Neural cell (in vitro differentiated cells): ENCODE measurements around the gene KCTD18. TPM values are rescaled to one million over a fixed set of nuclear protein-coding genes. Genes with fewer than 3 reads are reported as not detected.

Experiments
- H2AFZ ChIP-seq: fragments of 200-600, 300-800 bp; sonication (generic), shearing (Covaris generic); 2 replicates; pipeline ENCODE4 v1.6.0; 2014; ENCODE audit warnings: low read depth, mild to moderate bottlenecking, antibody characterized with exemption, low read length, moderate library complexity
- H3F3A ChIP-seq: fragments of 200-600 bp; shearing (Covaris generic); 2 replicates; pipeline ENCODE4 v1.6.1; 2016; ENCODE audit warnings: mild to moderate bottlenecking, moderate library complexity, mixed read lengths, antibody characterized with exemption, low read length; ENCODE audit not compliant: insufficient read depth, poor library complexity, severe bottlenecking
- H3K27ac ChIP-seq: fragments of 200-600, 300-800 bp; sonication (generic), shearing (Covaris generic); 2 replicates; pipeline ENCODE4 v1.5.1; 2014; ENCODE audit warnings: mild to moderate bottlenecking, low read length, moderate library complexity
- H3K27me3 ChIP-seq: fragments of 300-800, 200-600 bp; sonication (generic), shearing (Covaris generic); 2 replicates; pipeline ENCODE4 v1.6.0; 2014; ENCODE audit warnings: mild to moderate bottlenecking, low read depth, low read length, moderate library complexity; ENCODE audit not compliant: insufficient read depth
- H3K36me3 ChIP-seq: fragments of 300-800, 200-600 bp; sonication (generic), shearing (Covaris generic); 2 replicates; pipeline ENCODE4 v1.5.1; 2014; ENCODE audit warnings: mild to moderate bottlenecking, antibody characterized with exemption, low read length, moderate library complexity; ENCODE audit not compliant: insufficient read depth
- H3K4me2 ChIP-seq: fragments of 300-800, 200-600 bp; sonication (generic), shearing (Covaris generic); 2 replicates; pipeline ENCODE4 v1.6.0; 2014; ENCODE audit warnings: mild to moderate bottlenecking, low read length
- H3K4me3 ChIP-seq: fragments of 300-800, 200-600 bp; sonication (generic), shearing (Covaris generic); 2 replicates; pipeline ENCODE4 v1.5.1; 2014; ENCODE audit warnings: mild to moderate bottlenecking, low read length, moderate library complexity
- H3K79me2 ChIP-seq: fragments of 200-600 bp; shearing (Covaris generic); replicated peaks from 2 replicates; pipeline ENCODE4 v1.6.0; 2014; ENCODE audit warnings: mild to moderate bottlenecking, low read length, moderate library complexity; ENCODE audit not compliant: insufficient read depth
- H3K9ac ChIP-seq: fragments of 300-800, 200-600 bp; sonication (generic), shearing (Covaris generic); 2 replicates; pipeline ENCODE4 v1.6.1; 2016; ENCODE audit warnings: mild to moderate bottlenecking, low read length, mixed read lengths
- H3K9me2 ChIP-seq: fragments of 200-600 bp; shearing (Covaris generic); 2 replicates; pipeline ENCODE4 v1.6.1; 2016; ENCODE audit warnings: mild to moderate bottlenecking, low read length, mixed read lengths; ENCODE audit not compliant: insufficient read depth
- H3K9me3 ChIP-seq: fragments of 200-600, 300-800 bp; sonication (generic), shearing (Covaris generic); 2 replicates; pipeline ENCODE4 v1.6.1; 2016; ENCODE audit warnings: mild to moderate bottlenecking, mixed run types, low read length, moderate library complexity, mixed read lengths
- H4K20me1 ChIP-seq: fragments of 200-600 bp; shearing (Covaris generic); 2 replicates; pipeline ENCODE4 v1.6.1; 2016; ENCODE audit warnings: mild to moderate bottlenecking, mixed run types; ENCODE audit not compliant: insufficient read depth
- EP300 ChIP-seq: fragments of 450-650 bp; conservative IDR thresholded peaks from 2 replicates; pipeline ENCODE4 v1.6.1; 2014; ENCODE audit warnings: antibody characterized with exemption, mild to moderate bottlenecking, moderate library complexity; ENCODE audit not compliant: poor library complexity, severe bottlenecking
- EZH2 ChIP-seq: fragments of 200-600, 300-800 bp; shearing (Covaris generic), sonication (generic); IDR thresholded peaks from 2 replicates; pipeline ENCODE4 v1.6.1; 2014; ENCODE audit warnings: antibody characterized with exemption, low read length, borderline replicate concordance, mild to moderate bottlenecking; ENCODE audit not compliant: insufficient read depth, poor library complexity, severe bottlenecking
- MXI1 ChIP-seq: fragments of 450-650 bp; conservative IDR thresholded peaks from 2 replicates; pipeline ENCODE4 v1.6.1; 2014; ENCODE audit warnings: antibody characterized with exemption, mild to moderate bottlenecking; ENCODE audit not compliant: poor library complexity, severe bottlenecking
- POLR2AphosphoS5 ChIP-seq: IDR thresholded peaks from 2 replicates; pipeline ENCODE4 v1.6.1; 2012
- RAD21 ChIP-seq: fragments of 450-650 bp; conservative IDR thresholded peaks from 2 replicates; pipeline ENCODE4 v1.6.1; 2014; ENCODE audit warnings: antibody characterized with exemption, mild to moderate bottlenecking, moderate library complexity
- SMC3 ChIP-seq: fragments of 450-650 bp; conservative IDR thresholded peaks from 2 replicates; pipeline ENCODE4 v1.6.1; 2014; ENCODE audit warnings: antibody characterized with exemption, mild to moderate bottlenecking, moderate library complexity; ENCODE audit not compliant: poor library complexity
- TAF1 ChIP-seq: IDR thresholded peaks from 2 replicates; pipeline ENCODE4 v1.6.1; 2012; ENCODE audit warnings: low read depth
- polyA plus RNA-seq: library from polyadenylated mRNA; depleted of rRNA; stranded (reverse); fragments of >200 nt; gene quantifications from 2 replicates; pipeline ENCODE4 v1.2.3, GENCODE V29; 2014
- TF ChIP-seq, protein P1 (sequence below): fragments of 450-650 bp; IDR thresholded peaks from 2 replicates; pipeline ENCODE4 v1.5.1; 2014; ENCODE audit warnings: antibody characterized with exemption, mild to moderate bottlenecking, moderate library complexity; ENCODE audit not compliant: poor library complexity, severe bottlenecking
- TF ChIP-seq, protein P2 (sequence below): IDR thresholded peaks from 2 replicates; pipeline ENCODE4 v1.6.1; 2012; ENCODE audit warnings: borderline replicate concordance

Gene KCTD18
- polyA plus RNA-seq, 1 donor from 2014 or later = 17.0 TPM

DNA sequence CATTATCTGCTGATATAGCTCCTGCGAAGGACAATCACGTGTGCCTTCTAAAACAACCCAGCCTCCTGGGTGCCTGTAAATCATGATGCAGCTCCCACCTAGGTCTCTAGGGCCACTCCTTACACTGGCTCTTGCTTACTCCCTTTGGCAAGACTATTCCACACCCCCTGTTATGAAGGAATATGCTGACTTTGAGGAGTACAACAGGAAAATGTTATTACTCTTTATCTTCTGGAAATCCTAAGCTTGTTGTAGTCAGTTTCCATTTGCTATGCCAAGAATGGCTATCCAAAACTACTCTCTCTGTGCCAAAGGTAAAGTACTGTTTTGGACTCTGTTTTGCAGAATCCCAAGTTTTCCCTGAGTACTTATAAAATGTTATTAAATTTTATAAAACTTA, 23.9 kb upstream of the KCTD18 start:
- Histone ChIP-seq H3K9ac (no peak overlapping the region), H3K27ac (no peak overlapping the region), H2AFZ (no peak overlapping the region), H3F3A (no peaks in the 10 kb centered on the region), H4K20me1 (no peaks in the 10 kb centered on the region), H3K79me2 (no peaks in the 10 kb centered on the region), H3K4me3 (no peak overlapping the region), H3K36me3 (no peaks in the 10 kb centered on the region), H3K9me2 (no peaks in the 10 kb centered on the region), H3K4me2 (no peak overlapping the region), H3K9me3 (no peaks in the 10 kb centered on the region), H3K27me3 (no peaks in the 10 kb centered on the region)
- TF ChIP-seq SMC3 = no peak
- TF ChIP-seq, protein P1, sequence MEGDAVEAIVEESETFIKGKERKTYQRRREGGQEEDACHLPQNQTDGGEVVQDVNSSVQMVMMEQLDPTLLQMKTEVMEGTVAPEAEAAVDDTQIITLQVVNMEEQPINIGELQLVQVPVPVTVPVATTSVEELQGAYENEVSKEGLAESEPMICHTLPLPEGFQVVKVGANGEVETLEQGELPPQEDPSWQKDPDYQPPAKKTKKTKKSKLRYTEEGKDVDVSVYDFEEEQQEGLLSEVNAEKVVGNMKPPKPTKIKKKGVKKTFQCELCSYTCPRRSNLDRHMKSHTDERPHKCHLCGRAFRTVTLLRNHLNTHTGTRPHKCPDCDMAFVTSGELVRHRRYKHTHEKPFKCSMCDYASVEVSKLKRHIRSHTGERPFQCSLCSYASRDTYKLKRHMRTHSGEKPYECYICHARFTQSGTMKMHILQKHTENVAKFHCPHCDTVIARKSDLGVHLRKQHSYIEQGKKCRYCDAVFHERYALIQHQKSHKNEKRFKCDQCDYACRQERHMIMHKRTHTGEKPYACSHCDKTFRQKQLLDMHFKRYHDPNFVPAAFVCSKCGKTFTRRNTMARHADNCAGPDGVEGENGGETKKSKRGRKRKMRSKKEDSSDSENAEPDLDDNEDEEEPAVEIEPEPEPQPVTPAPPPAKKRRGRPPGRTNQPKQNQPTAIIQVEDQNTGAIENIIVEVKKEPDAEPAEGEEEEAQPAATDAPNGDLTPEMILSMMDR = no peak
- no peak for TF ChIP-seq EP300
- no peak for TF ChIP-seq TAF1

DNA sequence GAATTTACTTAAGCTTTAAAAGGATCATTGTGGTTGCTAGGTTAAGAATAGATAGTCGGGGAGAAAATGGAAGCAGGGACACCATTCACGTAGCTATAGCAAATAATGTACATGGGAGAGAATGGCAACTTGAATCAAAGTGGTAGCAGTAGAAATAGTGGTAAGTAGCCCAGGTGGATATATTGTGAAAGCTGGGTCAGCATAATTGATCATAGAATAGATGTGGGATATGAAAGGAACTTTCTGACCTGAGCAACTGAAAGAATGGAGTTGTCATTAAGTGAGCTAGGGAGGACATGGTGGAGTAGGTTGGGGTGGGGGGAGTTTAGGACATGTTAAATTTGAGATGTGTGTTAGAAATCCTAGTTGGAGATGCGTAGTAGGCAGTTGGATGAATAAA, 18.4 kb upstream of the KCTD18 start:
- H3K79me2 ChIP-seq = peaks cover 7% of the 10 kb centered on the region
- no peak overlapping the region for H3K4me3 ChIP-seq
- TF ChIP-seq POLR2AphosphoS5 (no peak), TAF1 (no peak), RAD21 (no peak), EZH2 (no peak), EP300 (no peak), SMC3 (no peak), MXI1 (no peak)
- TF ChIP-seq, protein P2, sequence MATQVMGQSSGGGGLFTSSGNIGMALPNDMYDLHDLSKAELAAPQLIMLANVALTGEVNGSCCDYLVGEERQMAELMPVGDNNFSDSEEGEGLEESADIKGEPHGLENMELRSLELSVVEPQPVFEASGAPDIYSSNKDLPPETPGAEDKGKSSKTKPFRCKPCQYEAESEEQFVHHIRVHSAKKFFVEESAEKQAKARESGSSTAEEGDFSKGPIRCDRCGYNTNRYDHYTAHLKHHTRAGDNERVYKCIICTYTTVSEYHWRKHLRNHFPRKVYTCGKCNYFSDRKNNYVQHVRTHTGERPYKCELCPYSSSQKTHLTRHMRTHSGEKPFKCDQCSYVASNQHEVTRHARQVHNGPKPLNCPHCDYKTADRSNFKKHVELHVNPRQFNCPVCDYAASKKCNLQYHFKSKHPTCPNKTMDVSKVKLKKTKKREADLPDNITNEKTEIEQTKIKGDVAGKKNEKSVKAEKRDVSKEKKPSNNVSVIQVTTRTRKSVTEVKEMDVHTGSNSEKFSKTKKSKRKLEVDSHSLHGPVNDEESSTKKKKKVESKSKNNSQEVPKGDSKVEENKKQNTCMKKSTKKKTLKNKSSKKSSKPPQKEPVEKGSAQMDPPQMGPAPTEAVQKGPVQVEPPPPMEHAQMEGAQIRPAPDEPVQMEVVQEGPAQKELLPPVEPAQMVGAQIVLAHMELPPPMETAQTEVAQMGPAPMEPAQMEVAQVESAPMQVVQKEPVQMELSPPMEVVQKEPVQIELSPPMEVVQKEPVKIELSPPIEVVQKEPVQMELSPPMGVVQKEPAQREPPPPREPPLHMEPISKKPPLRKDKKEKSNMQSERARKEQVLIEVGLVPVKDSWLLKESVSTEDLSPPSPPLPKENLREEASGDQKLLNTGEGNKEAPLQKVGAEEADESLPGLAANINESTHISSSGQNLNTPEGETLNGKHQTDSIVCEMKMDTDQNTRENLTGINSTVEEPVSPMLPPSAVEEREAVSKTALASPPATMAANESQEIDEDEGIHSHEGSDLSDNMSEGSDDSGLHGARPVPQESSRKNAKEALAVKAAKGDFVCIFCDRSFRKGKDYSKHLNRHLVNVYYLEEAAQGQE = no peak
- TF ChIP-seq, protein P1 = no peak
- H3K9me3 ChIP-seq = no peaks in the 10 kb centered on the region
- H3K9me2 ChIP-seq = no peaks in the 10 kb centered on the region
- H3K9ac ChIP-seq = no peak overlapping the region
- no peaks in the 10 kb centered on the region for H3F3A ChIP-seq
- H4K20me1 ChIP-seq = no peaks in the 10 kb centered on the region
- H3K27ac ChIP-seq = no peak overlapping the region
- H3K4me2 ChIP-seq = no peak overlapping the region
- H2AFZ ChIP-seq = no peak overlapping the region
- H3K36me3 ChIP-seq = no peaks in the 10 kb centered on the region
- peaks cover 3% of the 10 kb centered on the region for H3K27me3 ChIP-seq
